ENCODE data around the gene HSPA1L.

Gene HSPA1L

GRCh38 chr6:31776485-31776988 lies 38.5 kb downstream of the HSPA1L start:
- peak in 1 of 3 donors; percentile 67 for DNase-seq
- WGBS (ENCODE audit: insufficient coverage) = 19% methylated on average over 14 of the region's 14 CpGs
- Histone ChIP-seq H3K4me3 (ENCODE audit: control insufficient read depth in 1 of 7, extremely low read depth in 1 of 7, insufficient read depth in 4 of 7, low read depth in 2 of 7, low read length in 6 of 7) (peak overlapping the region in 3 of 7 experiments; percentile 6 to 60 (median 46)), H3K27ac (ENCODE audit: insufficient read depth in 1 of 2, low read depth in 1 of 2, low read length in 2 of 2, poor library complexity in 1 of 2, severe bottlenecking in 2 of 2) (peak overlapping the region in 1 of 2 experiments; percentile 70), H3K27me3 (replicated peaks in 2 of 5; ENCODE audit: control insufficient read depth in 4 of 5, insufficient read depth in 5 of 5, low read length in 4 of 5) (no peaks in the 10 kb centered on the region), H3K9me3 (ENCODE audit: control extremely low read depth in 1 of 5, control insufficient read depth in 4 of 5, insufficient read depth in 2 of 5, low read depth in 1 of 5, low read length in 4 of 5) (no peaks in the 10 kb centered on the region), H3K36me3 (ENCODE audit: control insufficient read depth in 4 of 4, insufficient read depth in 4 of 4, low read length in 3 of 4) (peaks cover 2 to 38% (median 31%) of the 10 kb centered on the region in 4 experiments), H3K4me1 (ENCODE audit: control extremely low read depth in 1 of 4, control insufficient read depth in 4 of 4, insufficient read depth in 4 of 4, low read length in 3 of 4) (peaks cover 0 to 37% (median 20%) of the 10 kb centered on the region in 4 experiments)
- ChIA-PET POLR2A (interaction anchor here (0.6 to 1.0 kb wide), 3 partner anchors 37 to 40 kb away, joined by 3 to 4 read pairs (median 3); partner anchors contain the start of genes CLIC1 and MSH5), CTCF (interaction anchor here (1.7 to 2.6 kb wide), 3 partner anchors 10 to 62 kb away, joined by 4 to 6 read pairs (median 5); partner anchors contain the start of genes LY6G6D and MSH5)

GRCh38 chr6:31775633-31776484 lies 39.2 kb downstream of the HSPA1L start:
- ChIA-PET POLR2A (interaction anchor here (0.6 to 1.0 kb wide), 2 partner anchors 38 to 40 kb away, joined by 3 read pairs; partner anchors contain the start of gene CLIC1), CTCF (interaction anchor here (1.0 to 13.2 kb wide), 7 partner anchors 11 to 95 kb away, joined by 3 to 268 read pairs (median 5); partner anchors contain the start of genes CLIC1, DDAH2, MPIG6B and MSH5)
- DNase-seq = no peak
- no peaks in the 10 kb centered on the region for H3K9me3 ChIP-seq (ENCODE audit: control extremely low read depth in 1 of 5, control insufficient read depth in 4 of 5, insufficient read depth in 2 of 5, low read depth in 1 of 5, low read length in 4 of 5)
- 92% methylated on average over 31 of the region's 32 CpGs for WGBS (ENCODE audit: insufficient coverage)
- no peaks in the 10 kb centered on the region for H3K27me3 ChIP-seq (replicated peaks in 2 of 5; ENCODE audit: control insufficient read depth in 4 of 5, insufficient read depth in 5 of 5, low read length in 4 of 5)
- peak overlapping the region in 1 of 2 experiments; percentile 70 for H3K27ac ChIP-seq (ENCODE audit: insufficient read depth in 1 of 2, low read depth in 1 of 2, low read length in 2 of 2, poor library complexity in 1 of 2, severe bottlenecking in 2 of 2)
- no peak overlapping the region for H3K4me3 ChIP-seq (ENCODE audit: control insufficient read depth in 1 of 7, extremely low read depth in 1 of 7, insufficient read depth in 4 of 7, low read depth in 2 of 7, low read length in 6 of 7)
- H3K36me3 ChIP-seq (ENCODE audit: control insufficient read depth in 4 of 4, insufficient read depth in 4 of 4, low read length in 3 of 4) = peaks cover 2 to 31% (median 25%) of the 10 kb centered on the region in 4 experiments
- H3K4me1 ChIP-seq (ENCODE audit: control extremely low read depth in 1 of 4, control insufficient read depth in 4 of 4, insufficient read depth in 4 of 4, low read length in 3 of 4) = peaks cover 0 to 37% (median 20%) of the 10 kb centered on the region in 4 experiments

- H3K4me1 ChIP-seq (ENCODE audit: control extremely low read depth in 1 of 4, control insufficient read depth in 4 of 4, insufficient read depth in 4 of 4, low read length in 3 of 4) = peaks cover 0 to 37% (median 20%) of the 10 kb centered on the region in 4 experiments
- no peaks in the 10 kb centered on the region for H3K9me3 ChIP-seq (ENCODE audit: control extremely low read depth in 1 of 5, control insufficient read depth in 4 of 5, insufficient read depth in 2 of 5, low read depth in 1 of 5, low read length in 4 of 5)
- H3K36me3 ChIP-seq (ENCODE audit: control insufficient read depth in 4 of 4, insufficient read depth in 4 of 4, low read length in 3 of 4) = peaks cover 2 to 24% (median 19%) of the 10 kb centered on the region in 4 experiments
- CTCF ChIA-PET = interaction anchor here (0.9 to 13.2 kb wide), 7 partner anchors 16 to 94 kb away, joined by 3 to 268 read pairs (median 4); partner anchors contain the start of genes CLIC1, DDAH2, MPIG6B and MSH5
- POLR2A ChIA-PET = no interaction called here
- WGBS (ENCODE audit: insufficient coverage) = 97% methylated on average over 3 of the region's 4 CpGs
- H3K27ac ChIP-seq (ENCODE audit: insufficient read depth in 1 of 2, low read depth in 1 of 2, low read length in 2 of 2, poor library complexity in 1 of 2, severe bottlenecking in 2 of 2) = no peak overlapping the region
- no peaks in the 10 kb centered on the region for H3K27me3 ChIP-seq (replicated peaks in 2 of 5; ENCODE audit: control insufficient read depth in 4 of 5, insufficient read depth in 5 of 5, low read length in 4 of 5)
- no peak for DNase-seq
- H3K4me3 ChIP-seq (ENCODE audit: control insufficient read depth in 1 of 7, extremely low read depth in 1 of 7, insufficient read depth in 4 of 7, low read depth in 2 of 7, low read length in 6 of 7) = no peak overlapping the region
Measured at GRCh38 chr6:31775184-31775583, 39.9 kb downstream of the HSPA1L start.

DNA sequence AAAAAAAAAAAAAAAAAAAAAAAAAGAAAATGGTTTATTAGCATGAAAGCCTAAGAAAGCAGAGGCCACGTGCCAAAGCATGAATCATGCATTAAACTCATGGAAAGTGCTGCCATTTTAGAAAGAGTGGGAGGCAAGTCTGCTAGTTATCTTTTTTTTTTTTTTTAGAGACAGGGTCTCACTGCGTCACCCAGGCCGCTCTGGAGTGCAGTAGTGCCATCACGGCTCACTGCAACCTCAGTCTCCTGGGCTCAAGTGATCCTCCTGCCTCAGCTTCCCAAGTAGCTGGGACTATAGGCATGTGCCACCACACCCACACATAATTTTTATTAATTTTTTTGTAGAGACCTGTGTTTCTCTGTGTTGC lies 43.1 kb downstream of the HSPA1L start:
- Histone ChIP-seq H3K27me3 (replicated peaks in 2 of 5; ENCODE audit: control insufficient read depth in 4 of 5, insufficient read depth in 5 of 5, low read length in 4 of 5) (no peaks in the 10 kb centered on the region), H3K36me3 (ENCODE audit: control insufficient read depth in 4 of 4, insufficient read depth in 4 of 4, low read length in 3 of 4) (no peaks in the 10 kb centered on the region), H3K4me3 (ENCODE audit: control insufficient read depth in 1 of 7, extremely low read depth in 1 of 7, insufficient read depth in 4 of 7, low read depth in 2 of 7, low read length in 6 of 7) (no peak overlapping the region), H3K4me1 (ENCODE audit: control extremely low read depth in 1 of 4, control insufficient read depth in 4 of 4, insufficient read depth in 4 of 4, low read length in 3 of 4) (peaks cover 2 to 37% (median 21%) of the 10 kb centered on the region in 4 experiments), H3K9me3 (ENCODE audit: control extremely low read depth in 1 of 5, control insufficient read depth in 4 of 5, insufficient read depth in 2 of 5, low read depth in 1 of 5, low read length in 4 of 5) (no peaks in the 10 kb centered on the region), H3K27ac (ENCODE audit: insufficient read depth in 1 of 2, low read depth in 1 of 2, low read length in 2 of 2, poor library complexity in 1 of 2, severe bottlenecking in 2 of 2) (no peak overlapping the region)
- DNase-seq = peak in 2 of 3 donors; percentile 39 to 47
- CTCF ChIA-PET = interaction anchor here (1.2 to 13.2 kb wide), 6 partner anchors 14 to 82 kb away, joined by 3 to 268 read pairs (median 10); partner anchors contain the start of genes CLIC1, DDAH2, LY6G6D and MPIG6B
- POLR2A ChIA-PET = interaction anchor here (0.7 to 1.3 kb wide), 3 partner anchors 34 to 67 kb away, joined by 3 to 6 read pairs (median 4); partner anchors contain the start of gene DDAH2
- 100% methylated on average over 2 of the region's 4 CpGs for WGBS (ENCODE audit: insufficient coverage)

- Histone ChIP-seq H3K4me3 (ENCODE audit: control insufficient read depth in 1 of 7, extremely low read depth in 1 of 7, insufficient read depth in 4 of 7, low read depth in 2 of 7, low read length in 6 of 7) (no peak overlapping the region), H3K36me3 (ENCODE audit: control insufficient read depth in 4 of 4, insufficient read depth in 4 of 4, low read length in 3 of 4) (no peaks in the 10 kb centered on the region), H3K27ac (ENCODE audit: insufficient read depth in 1 of 2, low read depth in 1 of 2, low read length in 2 of 2, poor library complexity in 1 of 2, severe bottlenecking in 2 of 2) (no peak overlapping the region), H3K27me3 (replicated peaks in 2 of 5; ENCODE audit: control insufficient read depth in 4 of 5, insufficient read depth in 5 of 5, low read length in 4 of 5) (no peaks in the 10 kb centered on the region), H3K4me1 (ENCODE audit: control extremely low read depth in 1 of 4, control insufficient read depth in 4 of 4, insufficient read depth in 4 of 4, low read length in 3 of 4) (peaks cover 2 to 27% (median 12%) of the 10 kb centered on the region in 4 experiments), H3K9me3 (ENCODE audit: control extremely low read depth in 1 of 5, control insufficient read depth in 4 of 5, insufficient read depth in 2 of 5, low read depth in 1 of 5, low read length in 4 of 5) (no peaks in the 10 kb centered on the region)
- CTCF ChIA-PET = interaction anchor here (0.7 to 13.2 kb wide), 16 partner anchors 9 to 127 kb away, joined by 3 to 268 read pairs (median 7); partner anchors contain the start of genes CLIC1, DDAH2, LY6G6D and MPIG6B
- POLR2A ChIA-PET = interaction anchor here (1.3 to 1.8 kb wide), 2 partner anchors 33 to 56 kb away, joined by 5 to 6 read pairs; partner anchors contain the start of gene HSPA1B
- WGBS (ENCODE audit: insufficient coverage) = 100% methylated on average over 1 of the region's 2 CpGs
- no peak for DNase-seq
Measured at GRCh38 chr6:31770860-31771259, 44.2 kb downstream of the HSPA1L start.

DNA sequence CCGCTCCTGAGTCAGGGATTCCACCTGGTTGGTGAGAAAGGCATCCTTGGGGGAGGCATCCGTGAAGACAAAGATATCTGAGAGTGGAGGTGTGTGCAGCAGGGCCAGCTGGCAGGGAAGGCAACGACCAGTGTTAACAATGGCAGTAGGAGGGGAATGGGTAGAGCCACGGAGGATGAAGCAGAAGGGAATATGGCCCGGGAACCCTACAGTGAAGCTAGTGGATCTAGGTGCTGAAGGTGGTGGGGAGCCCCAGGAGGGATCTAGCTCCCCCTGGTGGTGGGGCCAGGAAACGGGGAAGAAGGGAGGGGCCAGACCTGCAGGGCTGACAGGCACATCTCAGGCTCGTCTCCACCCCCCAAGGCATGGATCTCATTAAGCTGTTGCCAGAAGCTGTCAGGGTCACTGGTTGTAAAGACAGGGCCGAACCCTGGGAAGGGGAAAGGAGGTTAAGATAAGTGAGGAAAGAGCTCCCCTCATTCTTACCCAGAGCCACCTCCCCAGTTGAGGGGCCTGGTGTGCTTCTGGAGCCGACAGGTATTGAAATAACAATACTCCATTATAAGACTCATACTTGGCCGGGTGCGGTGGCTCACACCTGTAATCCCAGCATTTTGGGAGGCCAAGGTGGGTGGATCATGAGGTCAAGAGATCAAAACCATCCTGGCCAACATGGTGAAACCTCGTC lies 45.3 kb downstream of the HSPA1L start:
- no peaks in the 10 kb centered on the region for H3K9me3 ChIP-seq (ENCODE audit: control extremely low read depth in 1 of 5, control insufficient read depth in 4 of 5, insufficient read depth in 2 of 5, low read depth in 1 of 5, low read length in 4 of 5)
- peak; percentile 84 to 91 (median 86) for DNase-seq
- POLR2A ChIA-PET = interaction anchor here (0.5 to 1.8 kb wide), 8 partner anchors 18 to 117 kb away, joined by 3 to 18 read pairs (median 5); partner anchors contain the start of genes BAG6, CLIC1, DDAH2 and HSPA1B
- CTCF ChIA-PET = interaction anchor here (0.6 to 13.2 kb wide), 33 partner anchors 8 to 224 kb away, joined by 3 to 268 read pairs (median 5); partner anchors contain the start of genes ATP6V1G2, CLIC1, DDAH2 and GPANK1
- peaks cover 2 to 22% (median 12%) of the 10 kb centered on the region in 4 experiments for H3K4me1 ChIP-seq (ENCODE audit: control extremely low read depth in 1 of 4, control insufficient read depth in 4 of 4, insufficient read depth in 4 of 4, low read length in 3 of 4)
- no peaks in the 10 kb centered on the region for H3K27me3 ChIP-seq (replicated peaks in 2 of 5; ENCODE audit: control insufficient read depth in 4 of 5, insufficient read depth in 5 of 5, low read length in 4 of 5)
- H3K4me3 ChIP-seq (ENCODE audit: control insufficient read depth in 1 of 7, extremely low read depth in 1 of 7, insufficient read depth in 4 of 7, low read depth in 2 of 7, low read length in 6 of 7) = no peak overlapping the region
- H3K36me3 ChIP-seq (ENCODE audit: control insufficient read depth in 4 of 4, insufficient read depth in 4 of 4, low read length in 3 of 4) = no peaks in the 10 kb centered on the region
- 53% methylated on average over 9 of the region's 12 CpGs for WGBS (ENCODE audit: insufficient coverage)
- H3K27ac ChIP-seq (ENCODE audit: insufficient read depth in 1 of 2, low read depth in 1 of 2, low read length in 2 of 2, poor library complexity in 1 of 2, severe bottlenecking in 2 of 2) = no peak overlapping the region
